ENCODE measurements around the gene HLA-DMA. TPM values are rescaled to one million over a fixed set of nuclear protein-coding genes. Genes with fewer than 3 reads are reported as not detected.

HLA-DMA gene
- total RNA-seq, 1 donor from 2014 or later, result 283 TPM

GRCh38 chr6:32982702-32983492, 30.0 kb upstream of the HLA-DMA start:
- Histone ChIP-seq H3K4me3 (no peak overlapping the region), H3K27me3 (ENCODE audit: low read depth) (no peaks in the 10 kb centered on the region), H3K27ac (no peak overlapping the region), H3K36me3 (peaks cover 42% of the 10 kb centered on the region), H3K9me3 (no peaks in the 10 kb centered on the region), H3K4me1 (peaks cover 20% of the 10 kb centered on the region)
- intact Hi-C loops (cut with DNase I), result loop anchor here (10.0 kb wide), 2 partner anchors 48 to 98 kb away; no protein-coding TSS in a partner anchor
- ATAC-seq (no peak), DNase-seq (no peak)
- no peak for TF ChIP-seq CTCF (IDR thresholded peaks at IDR 0.05)

- no peaks in the 10 kb centered on the region for H3K9me3 ChIP-seq
- no peaks in the 10 kb centered on the region for H3K27me3 ChIP-seq (ENCODE audit: low read depth)
- intact Hi-C loops (cut with DNase I), result loop anchor here (10.0 kb wide), 2 partner anchors 47 to 97 kb away; no protein-coding TSS in a partner anchor
- no peak for TF ChIP-seq CTCF (IDR thresholded peaks at IDR 0.05)
- H3K36me3 ChIP-seq, result peaks cover 49% of the 10 kb centered on the region
- DNase-seq, result no peak
- no peak overlapping the region for H3K27ac ChIP-seq
- H3K4me1 ChIP-seq, result peaks cover 27% of the 10 kb centered on the region
- H3K4me3 ChIP-seq, result no peak overlapping the region
- ATAC-seq, result no peak
Measured at GRCh38 chr6:32982084-32982701, 29.3 kb upstream of the HLA-DMA start.

DNA sequence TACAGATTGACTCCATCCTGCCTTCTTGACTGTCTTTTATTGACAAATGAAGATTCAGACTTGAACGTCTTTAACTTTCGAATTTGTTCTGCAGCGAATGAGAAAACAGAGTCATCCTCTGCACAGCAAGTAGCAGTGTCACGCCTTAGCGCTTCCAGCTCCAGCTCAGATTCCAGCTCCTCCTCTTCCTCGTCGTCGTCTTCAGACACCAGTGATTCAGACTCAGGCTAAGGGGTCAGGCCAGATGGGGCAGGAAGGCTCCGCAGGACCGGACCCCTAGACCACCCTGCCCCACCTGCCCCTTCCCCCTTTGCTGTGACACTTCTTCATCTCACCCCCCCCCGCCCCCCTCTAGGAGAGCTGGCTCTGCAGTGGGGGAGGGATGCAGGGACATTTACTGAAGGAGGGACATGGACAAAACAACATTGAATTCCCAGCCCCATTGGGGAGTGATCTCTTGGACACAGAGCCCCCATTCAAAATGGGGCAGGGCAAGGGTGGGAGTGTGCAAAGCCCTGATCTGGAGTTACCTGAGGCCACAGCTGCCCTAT, 27.7 kb upstream of the HLA-DMA start:
- Histone ChIP-seq H3K4me1 (peaks cover 43% of the 10 kb centered on the region), H3K36me3 (peaks cover 65% of the 10 kb centered on the region), H3K27me3 (ENCODE audit: low read depth) (no peaks in the 10 kb centered on the region), H3K27ac (no peak overlapping the region), H3K9me3 (no peaks in the 10 kb centered on the region), H3K4me3 (no peak overlapping the region)
- TF ChIP-seq CTCF (IDR thresholded peaks at IDR 0.05), result no peak
- DNase-seq (no peak), ATAC-seq (no peak)
- intact Hi-C loops (cut with DNase I), result loop anchor here (10.0 kb wide), 2 partner anchors 46 to 96 kb away; no protein-coding TSS in a partner anchor

DNA sequence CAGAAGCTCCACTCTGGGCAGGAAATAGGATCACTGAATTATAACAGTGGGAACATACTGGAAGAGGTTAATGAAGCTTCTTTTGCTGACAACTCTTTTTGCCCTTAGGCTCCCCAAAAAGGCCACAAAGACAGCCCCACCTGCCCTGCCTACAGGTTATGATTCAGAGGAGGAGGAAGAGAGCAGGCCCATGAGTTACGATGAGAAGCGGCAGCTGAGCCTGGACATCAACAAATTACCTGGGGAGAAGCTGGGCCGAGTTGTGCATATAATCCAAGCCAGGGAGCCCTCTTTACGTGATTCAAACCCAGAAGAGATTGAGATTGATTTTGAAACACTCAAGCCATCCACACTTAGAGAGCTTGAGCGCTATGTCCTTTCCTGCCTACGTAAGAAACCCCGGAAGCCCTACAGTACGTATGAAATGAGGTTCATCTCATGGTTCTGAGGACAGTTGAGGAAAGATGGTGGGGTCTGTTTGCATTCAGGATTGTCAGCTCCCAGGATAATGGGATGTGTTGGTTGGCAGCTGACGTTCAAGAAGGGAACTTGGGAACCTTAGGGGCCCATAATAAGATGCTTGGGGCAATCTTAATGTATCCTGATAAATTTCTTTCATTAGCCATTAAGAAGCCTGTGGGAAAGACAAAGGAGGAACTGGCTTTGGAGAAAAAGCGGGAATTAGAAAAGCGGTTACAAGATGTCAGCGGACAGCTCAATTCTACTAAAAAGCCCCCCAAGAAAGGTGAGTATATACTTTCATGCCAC, 27.0 kb upstream of the HLA-DMA start:
- no peaks in the 10 kb centered on the region for H3K27me3 ChIP-seq (ENCODE audit: low read depth)
- intact Hi-C loops (cut with DNase I), result loop anchor here (10.0 kb wide), 2 partner anchors 45 to 95 kb away; no protein-coding TSS in a partner anchor

More for the DNA sequence above, 27.0 kb upstream of the HLA-DMA start:
- Histone ChIP-seq H3K4me3 (no peak overlapping the region), H3K9me3 (no peaks in the 10 kb centered on the region), H3K27ac (no peak overlapping the region), H3K4me1 (peaks cover 50% of the 10 kb centered on the region), H3K36me3 (peaks cover 72% of the 10 kb centered on the region)
- ATAC-seq (no peak), DNase-seq (no peak)
- no peak for TF ChIP-seq CTCF (IDR thresholded peaks at IDR 0.05)

All from lower lobe of right lung (tissue), 2 donors.